HepG2 (cell line): Measurements from ENCODE around the gene PLPPR2. TPM values are rescaled to one million over a fixed set of nuclear protein-coding genes. Genes with fewer than 3 reads are reported as not detected.
A peak's percentile ranks its signal among the peaks of the same experiment; 100 is the strongest.

ENCODE experiments used
- ARNT2 ChIP-seq: sonication (generic); formaldehyde crosslinking; IDR thresholded peaks from 2 replicates; pipeline ENCODE4 v1.8.0; 2022; ENCODE audit warnings: mild to moderate bottlenecking, low read depth, missing genetic modification reagents, moderate library complexity
- CAMTA2 ChIP-seq: sonication (generic); formaldehyde crosslinking; IDR thresholded peaks from 2 replicates; pipeline ENCODE4 v1.4.0; 2020; ENCODE audit warnings: mild to moderate bottlenecking, missing genetic modification reagents, borderline replicate concordance
- EED ChIP-seq: sonication (generic); formaldehyde crosslinking; IDR thresholded peaks from 2 replicates; pipeline ENCODE4 v1.5.0; 2020; ENCODE audit warnings: mild to moderate bottlenecking, missing genetic modification reagents
- GPN1 ChIP-seq: sonication (generic); formaldehyde crosslinking; IDR thresholded peaks from 2 replicates; pipeline ENCODE4 v1.5.1; 2020; ENCODE audit warnings: missing genetic modification reagents, borderline replicate concordance
- KAT2B ChIP-seq: fragments of 150-350 bp; IDR thresholded peaks from 2 replicates; pipeline ENCODE4 v1.6.1; 2014; ENCODE audit warnings: low read depth, low read length, borderline replicate concordance
- KDM5A ChIP-seq: fragments of 200-600 bp; sonication (generic); IDR thresholded peaks from 2 replicates; pipeline ENCODE4 v1.7.0; 2018; ENCODE audit warnings: antibody characterized with exemption, mild to moderate bottlenecking, low read length, borderline replicate concordance
- MAFK ChIP-seq, 2 experiments: IDR thresholded peaks in 1 of 2; conservative IDR thresholded peaks in 1 of 2; 2 replicates each; pipeline ENCODE4 v1.6.1; 2011; ENCODE audit warnings: improper control_type of control experiment in 2 of 2, low read length in 2 of 2
- NFE2L2 ChIP-seq: fragments of 150-350 bp; IDR thresholded peaks from 2 replicates; pipeline ENCODE4 v1.6.1; 2014; ENCODE audit warnings: low read length
- PAF1 ChIP-seq: IDR thresholded peaks from 2 replicates; pipeline ENCODE4 v1.6.1; 2016; ENCODE audit warnings: missing genetic modification reagents, missing compliant biosample characterization
- SALL1 ChIP-seq: sonication (generic); formaldehyde crosslinking; IDR thresholded peaks from 2 replicates; pipeline ENCODE4 v1.8.0; 2022; ENCODE audit warnings: mild to moderate bottlenecking, missing genetic modification reagents
- SAP130 ChIP-seq: IDR thresholded peaks from 2 replicates; pipeline ENCODE4 v1.6.1; 2016; ENCODE audit warnings: low read depth
- SNAI1 ChIP-seq: sonication (generic); formaldehyde crosslinking; IDR thresholded peaks from 2 replicates; pipeline ENCODE4 v1.5.0; 2020; ENCODE audit warnings: mild to moderate bottlenecking, missing genetic modification reagents, borderline replicate concordance
- SOX6 ChIP-seq, 2 experiments: fragments of 450-650 bp in 1 of 2; sonication (generic) in 1 of 2; formaldehyde crosslinking in 1 of 2; IDR thresholded peaks; 2 replicates each; pipeline versions ENCODE4 v1.4.0 to v1.6.1; 2017 to 2020; ENCODE audit warnings: antibody characterized with exemption in 1 of 2, mild to moderate bottlenecking in 1 of 2, missing genetic modification reagents in 1 of 2
- TBX2 ChIP-seq: sonication (generic); formaldehyde crosslinking; IDR thresholded peaks from 2 replicates; pipeline ENCODE4 v1.5.0; 2020; ENCODE audit warnings: missing genetic modification reagents, mild to moderate bottlenecking, borderline replicate concordance
- ZFP36 ChIP-seq: fragments of 150-350 bp; IDR thresholded peaks from 2 replicates; pipeline ENCODE4 v1.6.1; 2018; ENCODE audit warnings: borderline replicate concordance, low read length, low read depth; ENCODE audit not compliant: partially characterized antibody
- ZKSCAN8 ChIP-seq: IDR thresholded peaks from 2 replicates; pipeline ENCODE4 v1.6.1; 2016; ENCODE audit warnings: borderline replicate concordance, missing genetic modification reagents, missing compliant biosample characterization
- ZMYM3 ChIP-seq: sonication (generic); formaldehyde crosslinking; IDR thresholded peaks from 2 replicates; pipeline ENCODE4 v1.5.1; 2020; ENCODE audit warnings: mild to moderate bottlenecking, missing genetic modification reagents
- ZNF746 ChIP-seq: sonication (generic); formaldehyde crosslinking; IDR thresholded peaks from 2 replicates; pipeline ENCODE4 v1.8.0; 2022; ENCODE audit warnings: mild to moderate bottlenecking, missing genetic modification reagents
- polyA plus RNA-seq, 8 experiments: library from polyadenylated mRNA; depleted of rRNA in 3 of 8; stranded (reverse) in 7 of 8; unstranded in 1 of 8; fragments of >200 nt; fragmentation: Illumina TruSeq in 4 of 8; extraction: Trizol in 4 of 8; gene quantifications; 2 replicates each; pipeline versions ENCODE4 v1.2.1 to v1.2.3, GENCODE V29; 2011 to 2016; ENCODE audit warnings: low read depth in 4 of 8, missing spikeins in 1 of 8, mixed read lengths in 1 of 8; ENCODE audit not compliant: insufficient read depth in 1 of 8
- total RNA-seq, 5 experiments: library from RNA; depleted of rRNA; stranded (reverse); fragments of >200 nt; fragmentation: Illumina TruSeq; extraction: Trizol; gene quantifications; 2 replicates each; pipeline ENCODE4 v1.2.3, GENCODE V29; 2016; ENCODE audit warnings: low read depth in 1 of 5
- TF ChIP-seq, protein P1 (sequence below): sonication (generic); formaldehyde crosslinking; IDR thresholded peaks from 2 replicates; pipeline ENCODE4 v1.5.0; 2020; ENCODE audit warnings: missing genetic modification reagents
- TF ChIP-seq, protein P2 (sequence below): sonication (generic); formaldehyde crosslinking; IDR thresholded peaks from 2 replicates; pipeline ENCODE4 v1.9.0; 2021; ENCODE audit warnings: missing genetic modification reagents, borderline replicate concordance
- TF ChIP-seq, protein P3 (sequence below): sonication (generic); formaldehyde crosslinking; IDR thresholded peaks from 2 replicates; pipeline ENCODE4 v1.5.0; 2020; ENCODE audit warnings: missing genetic modification reagents
- TF ChIP-seq, protein P4 (sequence below): sonication (generic); formaldehyde crosslinking; IDR thresholded peaks from 2 replicates; pipeline ENCODE4 v1.5.1; 2020; ENCODE audit warnings: mild to moderate bottlenecking, moderate library complexity, missing genetic modification reagents

The PLPPR2 gene
- total and polyA plus RNA-seq, 2 of the 13 experiments (the other 11 are each of a cell fraction or from before 2014, with no cell fraction given), result 1.5 to 2.1 TPM

DNA sequence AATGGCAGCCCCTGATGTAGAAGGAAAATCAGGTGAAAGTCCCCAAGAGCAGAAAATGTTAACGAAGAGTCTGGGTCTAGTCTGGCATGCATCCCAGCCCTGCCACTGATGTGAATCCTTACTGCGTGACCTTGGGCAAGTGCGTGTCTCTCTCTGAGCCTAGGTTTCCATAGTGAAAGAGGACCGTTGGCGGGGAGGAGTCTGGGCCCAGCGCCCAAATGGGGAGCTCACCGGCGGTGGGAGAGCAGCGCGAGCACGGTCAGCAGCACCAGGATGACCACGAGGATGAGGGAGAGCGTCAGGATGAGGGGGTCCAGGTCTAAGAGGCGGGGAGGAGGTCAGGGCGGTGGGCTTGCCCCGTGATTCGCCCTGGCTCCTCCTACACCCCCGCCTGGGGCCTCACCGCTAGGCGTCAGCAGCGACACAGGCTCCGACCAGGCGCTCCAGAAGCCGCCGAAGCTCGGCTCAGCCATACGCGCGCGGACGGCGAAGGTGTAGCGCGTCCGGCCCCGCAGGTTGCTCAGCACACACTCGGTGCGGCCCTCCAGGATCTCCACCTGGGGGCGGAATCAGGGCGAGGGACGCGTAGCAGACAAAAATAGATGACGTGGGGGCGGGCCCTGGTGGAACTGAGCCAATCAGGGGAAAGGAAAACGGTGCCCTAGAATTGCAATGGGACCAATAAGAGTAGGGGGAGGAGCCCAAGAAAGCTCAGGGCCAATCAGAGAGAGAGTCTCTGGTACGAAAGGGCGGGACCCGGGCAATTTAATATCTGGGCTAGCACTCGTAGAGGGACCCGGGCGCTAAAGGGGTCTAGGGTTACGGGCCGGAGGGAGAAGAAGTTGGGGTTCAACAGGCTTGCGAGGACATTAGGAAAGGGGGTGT lies 25.7 kb downstream of the PLPPR2 start (continued):
- TF ChIP-seq KDM5A (no peak; the same call in 1 of the 2 replicates), NFE2L2 (no peak), ZMYM3 (CRISPR knock-in tag) (no peak), CAMTA2 (CRISPR knock-in tag) (0 out of 2 replicates have a peak, but pooled peaks have one; percentile 10), SNAI1 (CRISPR knock-in tag) (no peak), GPN1 (CRISPR knock-in tag) (no peak), ARNT2 (CRISPR knock-in tag) (no peak; the same call in 1 of the 2 replicates), TBX2 (CRISPR knock-in tag) (peak; percentile 34; the same call in 1 of the 2 replicates), KAT2B (no peak), MAFK (conservative IDR thresholded peaks at IDR 0.05 in 1 of 2, IDR thresholded peaks at IDR 0.05 in 1 of 2; ENCODE audit: low read length in 2 of 2) (no peak), ZKSCAN8 (CRISPR knock-in tag) (peak; percentile 63; the same call in 1 of the 2 replicates), ZNF746 (CRISPR knock-in tag) (no peak), EED (CRISPR knock-in tag) (no peak), SOX6 (IDR thresholded peaks at IDR 0.05) (no peak), SOX6 (CRISPR knock-in tag; IDR thresholded peaks at IDR 0.05) (peak; percentile 66), SAP130 (CRISPR knock-in tag) (peak; percentile 90), PAF1 (CRISPR knock-in tag) (no peak), ZFP36 (no peak), SALL1 (CRISPR knock-in tag) (peak; percentile 84; the same call in 1 of the 2 replicates)
- TF ChIP-seq, protein P1, sequence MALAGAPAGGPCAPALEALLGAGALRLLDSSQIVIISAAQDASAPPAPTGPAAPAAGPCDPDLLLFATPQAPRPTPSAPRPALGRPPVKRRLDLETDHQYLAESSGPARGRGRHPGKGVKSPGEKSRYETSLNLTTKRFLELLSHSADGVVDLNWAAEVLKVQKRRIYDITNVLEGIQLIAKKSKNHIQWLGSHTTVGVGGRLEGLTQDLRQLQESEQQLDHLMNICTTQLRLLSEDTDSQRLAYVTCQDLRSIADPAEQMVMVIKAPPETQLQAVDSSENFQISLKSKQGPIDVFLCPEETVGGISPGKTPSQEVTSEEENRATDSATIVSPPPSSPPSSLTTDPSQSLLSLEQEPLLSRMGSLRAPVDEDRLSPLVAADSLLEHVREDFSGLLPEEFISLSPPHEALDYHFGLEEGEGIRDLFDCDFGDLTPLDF (CRISPR knock-in tag), result no peak
- TF ChIP-seq, protein P2, sequence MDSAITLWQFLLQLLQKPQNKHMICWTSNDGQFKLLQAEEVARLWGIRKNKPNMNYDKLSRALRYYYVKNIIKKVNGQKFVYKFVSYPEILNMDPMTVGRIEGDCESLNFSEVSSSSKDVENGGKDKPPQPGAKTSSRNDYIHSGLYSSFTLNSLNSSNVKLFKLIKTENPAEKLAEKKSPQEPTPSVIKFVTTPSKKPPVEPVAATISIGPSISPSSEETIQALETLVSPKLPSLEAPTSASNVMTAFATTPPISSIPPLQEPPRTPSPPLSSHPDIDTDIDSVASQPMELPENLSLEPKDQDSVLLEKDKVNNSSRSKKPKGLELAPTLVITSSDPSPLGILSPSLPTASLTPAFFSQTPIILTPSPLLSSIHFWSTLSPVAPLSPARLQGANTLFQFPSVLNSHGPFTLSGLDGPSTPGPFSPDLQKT (CRISPR knock-in tag), result no peak
- TF ChIP-seq, protein P3, sequence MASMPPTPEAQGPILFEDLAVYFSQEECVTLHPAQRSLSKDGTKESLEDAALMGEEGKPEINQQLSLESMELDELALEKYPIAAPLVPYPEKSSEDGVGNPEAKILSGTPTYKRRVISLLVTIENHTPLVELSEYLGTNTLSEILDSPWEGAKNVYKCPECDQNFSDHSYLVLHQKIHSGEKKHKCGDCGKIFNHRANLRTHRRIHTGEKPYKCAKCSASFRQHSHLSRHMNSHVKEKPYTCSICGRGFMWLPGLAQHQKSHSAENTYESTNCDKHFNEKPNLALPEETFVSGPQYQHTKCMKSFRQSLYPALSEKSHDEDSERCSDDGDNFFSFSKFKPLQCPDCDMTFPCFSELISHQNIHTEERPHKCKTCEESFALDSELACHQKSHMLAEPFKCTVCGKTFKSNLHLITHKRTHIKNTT (CRISPR knock-in tag), result no peak
- TF ChIP-seq, protein P4, sequence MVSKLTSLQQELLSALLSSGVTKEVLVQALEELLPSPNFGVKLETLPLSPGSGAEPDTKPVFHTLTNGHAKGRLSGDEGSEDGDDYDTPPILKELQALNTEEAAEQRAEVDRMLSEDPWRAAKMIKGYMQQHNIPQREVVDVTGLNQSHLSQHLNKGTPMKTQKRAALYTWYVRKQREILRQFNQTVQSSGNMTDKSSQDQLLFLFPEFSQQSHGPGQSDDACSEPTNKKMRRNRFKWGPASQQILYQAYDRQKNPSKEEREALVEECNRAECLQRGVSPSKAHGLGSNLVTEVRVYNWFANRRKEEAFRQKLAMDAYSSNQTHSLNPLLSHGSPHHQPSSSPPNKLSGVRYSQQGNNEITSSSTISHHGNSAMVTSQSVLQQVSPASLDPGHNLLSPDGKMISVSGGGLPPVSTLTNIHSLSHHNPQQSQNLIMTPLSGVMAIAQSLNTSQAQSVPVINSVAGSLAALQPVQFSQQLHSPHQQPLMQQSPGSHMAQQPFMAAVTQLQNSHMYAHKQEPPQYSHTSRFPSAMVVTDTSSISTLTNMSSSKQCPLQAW (CRISPR knock-in tag), result peak; percentile 93
